HG02610 (cell line): ENCODE measurements around the gene SELENOH.

ENCODE experiments used
- ATAC-seq: cut with Tn5 transposase; IDR thresholded peaks from one replicate; pipeline ENCODE4 v1.9.1; 2021; ENCODE audit warnings: mild to moderate bottlenecking, moderate library complexity; ENCODE audit not compliant: unreplicated experiment

SELENOH gene

GRCh38 chr11:57745206-57745605, 3.9 kb downstream of the SELENOH start:
- ATAC-seq: no peak

GRCh38 chr11:57746920-57747319, 5.6 kb downstream of the SELENOH start:
- ATAC-seq: no peak

GRCh38 chr11:57751176-57751575, 9.9 kb downstream of the SELENOH start:
- ATAC-seq: no peak

- ATAC-seq: no peak
Measured at GRCh38 chr11:57751676-57752253, 10.5 kb downstream of the SELENOH start, which contains the start of gene BTBD18. TSS of gene BTBD18 (minus strand) at chr11:57751819. CDS start at chr11:57751188, 631 bp downstream.

GRCh38 chr11:57752954-57753353, 11.7 kb downstream of the SELENOH start:
- no peak for ATAC-seq

- ATAC-seq: no peak
Measured at GRCh38 chr11:57758174-57758573, 16.9 kb downstream of the SELENOH start.

- peak; percentile 95 for ATAC-seq
Measured at GRCh38 chr11:57761301-57762234, 20.3 kb downstream of the SELENOH start, which contains the start of gene CTNND1. TSS of gene CTNND1 (plus strand) at chr11:57761802. CDS start at chr11:57791479, 29,677 bp downstream.

- ATAC-seq: no peak
Measured at GRCh38 chr11:57762235-57762861, 21.1 kb downstream of the SELENOH start.

GRCh38 chr11:57763568-57763967, 22.3 kb downstream of the SELENOH start:
- no peak for ATAC-seq

GRCh38 chr11:57764021-57764420, 22.7 kb downstream of the SELENOH start:
- no peak for ATAC-seq

- ATAC-seq: no peak
Measured at GRCh38 chr11:57764566-57764965, 23.3 kb downstream of the SELENOH start.

GRCh38 chr11:57764972-57765371, 23.7 kb downstream of the SELENOH start:
- no peak for ATAC-seq

- no peak for ATAC-seq
Measured at GRCh38 chr11:57770793-57771192, 29.5 kb downstream of the SELENOH start.

- no peak for ATAC-seq
Measured at GRCh38 chr11:57771365-57771764, 30.1 kb downstream of the SELENOH start.

- no peak for ATAC-seq
Measured at GRCh38 chr11:57772562-57772961, 31.3 kb downstream of the SELENOH start.

- ATAC-seq: no peak
Measured at GRCh38 chr11:57773026-57773598, 31.8 kb downstream of the SELENOH start.

GRCh38 chr11:57775491-57775890, 34.2 kb downstream of the SELENOH start:
- no peak for ATAC-seq

- ATAC-seq: no peak
Measured at GRCh38 chr11:57776031-57776521, 34.8 kb downstream of the SELENOH start.

GRCh38 chr11:57776577-57777210, 35.4 kb downstream of the SELENOH start:
- no peak for ATAC-seq

GRCh38 chr11:57777969-57778317, 36.7 kb downstream of the SELENOH start:
- ATAC-seq: no peak
